Trophoblast cell (in vitro differentiated cells and primary cell): ENCODE data around the gene NFATC2.

Experiments used
- DNase-seq, 2 donors: peaks; one replicate each; pipeline ENCODE4 v3.0.0-alpha.2; 2016
- H2AFZ ChIP-seq: 2 replicates; pipeline ENCODE4 v1.6.1; 2013; ENCODE audit warnings: low read length, moderate library complexity, mild to moderate bottlenecking; ENCODE audit not compliant: insufficient read depth, poor library complexity
- H2AK5ac ChIP-seq: 2 replicates; pipeline ENCODE4 v1.6.1; 2013; ENCODE audit warnings: mild to moderate bottlenecking, low read length
- H2BK120ac ChIP-seq: 2 replicates; pipeline ENCODE4 v1.6.1; 2013; ENCODE audit warnings: low read length, mild to moderate bottlenecking, moderate library complexity; ENCODE audit not compliant: insufficient read depth, poor library complexity
- H2BK12ac ChIP-seq: 2 replicates; pipeline ENCODE4 v1.6.1; 2013; ENCODE audit warnings: mild to moderate bottlenecking, low read length, moderate library complexity
- H2BK5ac ChIP-seq: 2 replicates; pipeline ENCODE4 v1.6.1; 2013; ENCODE audit warnings: low read length, low read depth, moderate library complexity, mild to moderate bottlenecking; ENCODE audit not compliant: poor library complexity
- H3K14ac ChIP-seq: 2 replicates; pipeline ENCODE4 v1.6.1; 2013; ENCODE audit warnings: mild to moderate bottlenecking, low read length
- H3K18ac ChIP-seq: 2 replicates; pipeline ENCODE4 v1.6.1; 2013; ENCODE audit warnings: mild to moderate bottlenecking, low read length
- H3K23ac ChIP-seq: 2 replicates; pipeline ENCODE4 v1.6.1; 2013; ENCODE audit warnings: low read length
- H3K27ac ChIP-seq: 2 replicates; pipeline ENCODE4 v1.5.1; 2013; ENCODE audit warnings: low read depth, mild to moderate bottlenecking, inconsistent platforms, low read length, moderate library complexity
- H3K27me3 ChIP-seq: 2 replicates; pipeline ENCODE4 v1.6.1; 2013; ENCODE audit warnings: inconsistent platforms, mild to moderate bottlenecking, low read length, moderate library complexity; ENCODE audit not compliant: insufficient read depth
- H3K36me3 ChIP-seq, 2 experiments: 1 replicate in 1 of 2; 2 replicates in 1 of 2; pipeline ENCODE4 v1.6.1; 2013; ENCODE audit warnings: low read length in 2 of 2, mild to moderate bottlenecking in 2 of 2, moderate library complexity in 1 of 2; ENCODE audit not compliant: insufficient read depth in 2 of 2, control insufficient read depth in 1 of 2
- H3K4ac ChIP-seq: 2 replicates; pipeline ENCODE4 v1.6.1; 2013; ENCODE audit warnings: low read depth, mild to moderate bottlenecking, low read length, moderate library complexity
- H3K4me1 ChIP-seq, 2 experiments: 1 replicate in 1 of 2; 2 replicates in 1 of 2; pipeline ENCODE4 v1.6.1; 2013; ENCODE audit warnings: low read length in 2 of 2, mild to moderate bottlenecking in 2 of 2, moderate library complexity in 1 of 2; ENCODE audit not compliant: insufficient read depth in 2 of 2, control insufficient read depth in 1 of 2
- H3K4me2 ChIP-seq: 2 replicates; pipeline ENCODE4 v1.6.1; 2013; ENCODE audit warnings: inconsistent platforms, mild to moderate bottlenecking, low read length, moderate library complexity
- H3K4me3 ChIP-seq: 2 replicates; pipeline ENCODE4 v1.5.1; 2013; ENCODE audit warnings: mild to moderate bottlenecking, low read depth, low read length, inconsistent platforms
- H3K79me1 ChIP-seq: one replicate; pipeline ENCODE4 v1.6.1; 2013; ENCODE audit warnings: low read length
- H3K79me2 ChIP-seq: 2 replicates; pipeline ENCODE4 v1.6.1; 2013; ENCODE audit warnings: low read length, mild to moderate bottlenecking; ENCODE audit not compliant: control insufficient read depth, insufficient read depth, poor library complexity
- H3K9ac ChIP-seq: 2 replicates; pipeline ENCODE4 v1.6.1; 2013; ENCODE audit warnings: mild to moderate bottlenecking, low read length
- H3K9me3 ChIP-seq: 2 replicates; pipeline ENCODE4 v1.6.1; 2013; ENCODE audit warnings: low read depth, mild to moderate bottlenecking, control low read depth, inconsistent platforms, low read length; ENCODE audit not compliant: insufficient read depth
- H4K12ac ChIP-seq: 2 replicates; pipeline ENCODE4 v1.6.1; 2013; ENCODE audit warnings: low read depth, mild to moderate bottlenecking, low read length, moderate library complexity
- H4K8ac ChIP-seq: 2 replicates; pipeline ENCODE4 v1.6.1; 2013; ENCODE audit warnings: low read depth, mild to moderate bottlenecking, low read length, moderate library complexity
- H4K91ac ChIP-seq: one replicate; pipeline ENCODE4 v1.6.1; 2013; ENCODE audit warnings: low read depth, mild to moderate bottlenecking, low read length, moderate library complexity
- WGBS: extraction: QIAGEN DNeasy Blood & Tissue Kit; methylation state at CpG from one replicate; pipeline ENCODE4 v1.1.7; 2013; ENCODE audit warnings: missing lambda C conversion rate; ENCODE audit not compliant: insufficient read length, insufficient coverage; ENCODE audit errors: extremely low coverage; 5-methylcytosine and 5-hydroxymethylcytosine counted together

The NFATC2 gene

GRCh38 chr20:51398552-51398951 lies 144.0 kb downstream of the NFATC2 start:
- Histone ChIP-seq H3K23ac (no peak overlapping the region), H2AFZ (no peak overlapping the region), H3K9ac (no peak overlapping the region), H2AK5ac (no peak overlapping the region), H3K9me3 (no peaks in the 10 kb centered on the region), H3K4me2 (no peak overlapping the region), H2BK12ac (no peak overlapping the region), H3K36me3 (peaks cover 0 to 3% of the 10 kb centered on the region in 2 experiments), H3K79me1 (peaks cover 2% of the 10 kb centered on the region), H4K91ac (no peak overlapping the region), H3K27me3 (no peaks in the 10 kb centered on the region), H3K18ac (no peak overlapping the region), H2BK120ac (no peak overlapping the region), H3K4me1 (peaks cover 3 to 10% of the 10 kb centered on the region in 2 experiments), H3K4ac (no peak overlapping the region), H3K79me2 (no peaks in the 10 kb centered on the region), H2BK5ac (no peak overlapping the region), H3K14ac (no peak overlapping the region), H4K8ac (no peak overlapping the region), H4K12ac (no peak overlapping the region), H3K27ac (no peak overlapping the region), H3K4me3 (no peak overlapping the region)
- WGBS, result no CpG with 5 or more reads among the region's 4 CpGs
- no peak for DNase-seq

- Histone ChIP-seq H3K4me1 (peaks cover 3 to 10% of the 10 kb centered on the region in 2 experiments), H3K27ac (no peak overlapping the region), H2BK5ac (no peak overlapping the region), H3K4me3 (no peak overlapping the region), H3K9ac (no peak overlapping the region), H2AK5ac (no peak overlapping the region), H4K12ac (no peak overlapping the region), H2AFZ (no peak overlapping the region), H3K27me3 (no peaks in the 10 kb centered on the region), H3K9me3 (no peaks in the 10 kb centered on the region), H3K4me2 (no peak overlapping the region), H4K8ac (no peak overlapping the region), H2BK120ac (no peak overlapping the region), H3K36me3 (peaks cover 0 to 3% of the 10 kb centered on the region in 2 experiments), H3K18ac (no peak overlapping the region), H3K23ac (no peak overlapping the region), H3K4ac (no peak overlapping the region), H3K79me1 (peaks cover 2% of the 10 kb centered on the region), H3K79me2 (no peaks in the 10 kb centered on the region), H2BK12ac (peak overlapping the region; percentile 38), H4K91ac (peak overlapping the region; percentile 20), H3K14ac (no peak overlapping the region)
- no CpG with 5 or more reads among the region's 10 CpGs for WGBS
- DNase-seq, result no peak
These were observed 144.4 kb downstream of the NFATC2 start for GRCh38 chr20:51398083-51398482.

- Histone ChIP-seq H2AK5ac (no peak overlapping the region), H3K79me1 (peaks cover 2% of the 10 kb centered on the region), H4K12ac (no peak overlapping the region), H3K27ac (no peak overlapping the region), H3K36me3 (peaks cover 2 to 10% of the 10 kb centered on the region in 2 experiments), H2BK5ac (no peak overlapping the region), H2AFZ (no peak overlapping the region), H3K4me3 (no peak overlapping the region), H3K23ac (no peak overlapping the region), H3K4ac (no peak overlapping the region), H3K4me1 (peaks cover 3 to 10% of the 10 kb centered on the region in 2 experiments), H3K79me2 (no peaks in the 10 kb centered on the region), H3K18ac (no peak overlapping the region), H2BK12ac (no peak overlapping the region), H4K8ac (no peak overlapping the region), H3K14ac (no peak overlapping the region), H4K91ac (no peak overlapping the region), H3K27me3 (no peaks in the 10 kb centered on the region), H3K9ac (no peak overlapping the region), H3K9me3 (no peaks in the 10 kb centered on the region), H3K4me2 (no peak overlapping the region), H2BK120ac (no peak overlapping the region)
- WGBS, result no CpG with 5 or more reads among the region's 6 CpGs
- no peak for DNase-seq
These were observed 145.4 kb downstream of the NFATC2 start for GRCh38 chr20:51397137-51397536.

- Histone ChIP-seq H4K91ac (no peak overlapping the region), H2AFZ (no peak overlapping the region), H3K9me3 (no peaks in the 10 kb centered on the region), H3K27ac (no peak overlapping the region), H3K4ac (no peak overlapping the region), H3K4me3 (no peak overlapping the region), H2BK12ac (peak overlapping the region; percentile 15), H3K23ac (no peak overlapping the region), H4K12ac (no peak overlapping the region), H3K14ac (no peak overlapping the region), H3K79me2 (no peaks in the 10 kb centered on the region), H3K27me3 (no peaks in the 10 kb centered on the region), H3K18ac (no peak overlapping the region), H3K4me2 (no peak overlapping the region), H4K8ac (no peak overlapping the region), H2AK5ac (no peak overlapping the region), H3K9ac (no peak overlapping the region), H3K4me1 (peaks cover 3 to 10% of the 10 kb centered on the region in 2 experiments), H2BK5ac (no peak overlapping the region), H2BK120ac (no peak overlapping the region), H3K79me1 (peaks cover 2% of the 10 kb centered on the region), H3K36me3 (peaks cover 2 to 10% of the 10 kb centered on the region in 2 experiments)
- no CpG with 5 or more reads among the region's 7 CpGs for WGBS
- no peak for DNase-seq
These were observed 146.1 kb downstream of the NFATC2 start for GRCh38 chr20:51396365-51396909.
